Ovary (tissue), 3 donors: ENCODE measurements around the gene SECISBP2L.

Source experiments
- CTCF ChIP-seq, 3 donors: fragments of 450-650 bp in 2 of 3; fragments of 200-600 bp in 1 of 3; IDR thresholded peaks; one replicate each; pipeline versions ENCODE4 v1.5.1 to v1.8.0; 2016 to 2022; ENCODE audit warnings: antibody characterized with exemption in 3 of 3, mild to moderate bottlenecking in 1 of 3
- EP300 ChIP-seq: sonication (generic); formaldehyde crosslinking; IDR thresholded peaks from one replicate; pipeline ENCODE4 v1.6.1; 2017; ENCODE audit warnings: antibody characterized with exemption
- POLR2A ChIP-seq: fragments of 450-650 bp; IDR thresholded peaks from one replicate; pipeline ENCODE4 v1.6.1; 2017; ENCODE audit warnings: antibody characterized with exemption, mild to moderate bottlenecking, moderate library complexity
- donor health status: DM: no; HTN: no; CAD: no.

GRCh38 chr15:49044002-49044401 lies 2.2 kb downstream of the SECISBP2L start:
- TF ChIP-seq CTCF (IDR thresholded peaks at IDR 0.05), result no peak
- no peak for TF ChIP-seq POLR2A
- no peak for TF ChIP-seq EP300
